Stomach (tissue), 4 donors: ENCODE data around the gene ADCY4.

ENCODE experiments used
- CTCF ChIP-seq, 7 experiments: fragments of 450-650 bp in 4 of 7; fragments of 200-600 bp in 3 of 7; sonication (generic) in 3 of 7; IDR thresholded peaks; one replicate each; pipeline ENCODE4 v1.5.1; 2016 to 2019; ENCODE audit warnings: antibody characterized with exemption in 7 of 7, control low read depth in 2 of 7, mild to moderate bottlenecking in 1 of 7
- EP300 ChIP-seq: sonication (generic); formaldehyde crosslinking; IDR thresholded peaks from one replicate; pipeline ENCODE4 v1.6.1; 2017; ENCODE audit warnings: antibody characterized with exemption
- POLR2A ChIP-seq, 4 donors: fragments of 450-650 bp; IDR thresholded peaks; one replicate each; pipeline ENCODE4 v1.6.1; 2016; ENCODE audit warnings: antibody characterized with exemption in 4 of 4, control low read depth in 2 of 4, mild to moderate bottlenecking in 1 of 4, moderate library complexity in 1 of 4
- POLR2AphosphoS5 ChIP-seq, 3 donors: sonication (generic); formaldehyde crosslinking; IDR thresholded peaks; one replicate each; pipeline ENCODE4 v1.6.1; 2016; ENCODE audit warnings: antibody characterized with exemption in 3 of 3

GRCh38 chr14:24274101-24274543 lies 60.7 kb downstream of the ADCY4 start:
- TF ChIP-seq CTCF (IDR thresholded peaks at IDR 0.05) (no peak), POLR2A (IDR thresholded peaks at IDR 0.05) (no peak), POLR2AphosphoS5 (IDR thresholded peaks at IDR 0.05) (peak in 2 of 3 donors; percentile 33 to 80), EP300 (no peak)
